GM12878 (cell line): Measurements from ENCODE around the gene GET3. TPM values are rescaled to one million over a fixed set of nuclear protein-coding genes. Genes with fewer than 3 reads are reported as not detected.
A peak's percentile ranks its signal among the peaks of the same experiment; 100 is the strongest.

ENCODE experiments used
- ATAC-seq: fragments of 200-7000 bp; cut with Tn5 transposase; 3 replicates; pipeline ENCODE4 v1.9.1; 2020; ENCODE audit warnings: mild to moderate bottlenecking, moderate library complexity
- BruUV-seq: library from RNA; stranded (reverse); fragments of 400-500 nt; replicated peaks from 2 replicates; lab custom pipeline; 2021; lab: Mats Ljungman, UMichigan
- CTCF ChIA-PET: fragments of 300-600 bp; sonication (Branson Sonifier 250); formaldehyde crosslinking; extraction: SDS; loops from one replicate; lab custom pipeline; 2021; ENCODE audit warnings: inconsistent platforms; lab: Yijun Ruan, JAX
- POLR2A ChIA-PET: fragments of 350-600 bp; formaldehyde crosslinking; extraction: SDS; loops from one replicate; lab custom pipeline; 2021; ENCODE audit warnings: inconsistent platforms; lab: Charles Lee
- RAD21 ChIA-PET: fragments of 300-600 bp; sonication (Branson Sonifier 250); formaldehyde crosslinking; loops from one replicate; lab custom pipeline; 2023; ENCODE audit warnings: antibody characterized with exemption; ENCODE audit not compliant: unreplicated experiment; lab: Charles Lee
- SMC1A ChIA-PET: fragments of 300-600 bp; sonication (Branson Sonifier 250); formaldehyde crosslinking; loops from one replicate; lab custom pipeline; 2023; ENCODE audit not compliant: unreplicated experiment, uncharacterized antibody; lab: Charles Lee
- DNase-seq: peaks from one replicate; pipeline ENCODE4 v3.0.0-alpha.2; 2011; ENCODE audit warnings: low read depth, low spot score
- FAIRE-seq: peaks from 3 replicates; lab custom pipeline; 2011; peaks lifted over from hg19 to GRCh38; lab: Jason Lieb, UNC
- H2AFZ ChIP-seq: 2 replicates; pipeline ENCODE4 v1.6.0; 2011; ENCODE audit warnings: low read depth, low read length, control low read depth; ENCODE audit not compliant: control insufficient read depth
- H3K27ac ChIP-seq: 2 replicates; pipeline ENCODE4 v1.5.1; 2011; ENCODE audit warnings: control low read depth; ENCODE audit not compliant: control insufficient read depth, insufficient read depth
- H3K27me3 ChIP-seq, 2 experiments: replicated peaks in 1 of 2; 2 replicates each; pipeline versions ENCODE4 v1.6.0 to v1.6.1; 2011; ENCODE audit warnings: low read length in 1 of 2; ENCODE audit not compliant: control insufficient read depth in 2 of 2, insufficient read depth in 2 of 2
- H3K36me3 ChIP-seq, 2 experiments: 2 replicates each; pipeline ENCODE4 v1.5.1; 2011; ENCODE audit warnings: low read length in 1 of 2; ENCODE audit not compliant: control insufficient read depth in 2 of 2, insufficient read depth in 2 of 2
- H3K4me1 ChIP-seq: 2 replicates; pipeline ENCODE4 v1.6.1; 2011; ENCODE audit warnings: mild to moderate bottlenecking, low read length, moderate library complexity, mixed read lengths; ENCODE audit not compliant: control insufficient read depth, insufficient read depth
- H3K4me2 ChIP-seq: 2 replicates; pipeline ENCODE4 v1.6.0; 2011; ENCODE audit warnings: control low read depth; ENCODE audit not compliant: control insufficient read depth, insufficient read depth
- H3K4me3 ChIP-seq: fragments of 200-600 bp; sonication (generic); 2 replicates; pipeline ENCODE4 v1.5.1; 2016
- H3K79me2 ChIP-seq: 2 replicates; pipeline ENCODE4 v1.6.0; 2011; ENCODE audit warnings: low read length; ENCODE audit not compliant: control insufficient read depth, insufficient read depth
- H3K9ac ChIP-seq: 2 replicates; pipeline ENCODE4 v1.8.0; 2011; ENCODE audit warnings: low read length, control low read depth, mixed read lengths; ENCODE audit not compliant: control insufficient read depth, insufficient read depth
- H3K9me3 ChIP-seq: replicated peaks from 3 replicates; pipeline ENCODE4 v1.5.1; 2011; ENCODE audit warnings: mild to moderate bottlenecking, low read length; ENCODE audit not compliant: control insufficient read depth, insufficient read depth
- H4K20me1 ChIP-seq: 2 replicates; pipeline ENCODE4 v1.6.0; 2011; ENCODE audit not compliant: control insufficient read depth, insufficient read depth
- BHLHE40 ChIP-seq, 2 experiments: fragments of 450-650 bp in 1 of 2; IDR thresholded peaks; 2 replicates each; pipeline ENCODE4 v1.6.1; 2011 to 2017; ENCODE audit warnings: low read depth in 2 of 2, borderline replicate concordance in 1 of 2, improper control_type of control experiment in 1 of 2, low read length in 1 of 2, mild to moderate bottlenecking in 1 of 2
- CBX3 ChIP-seq: fragments of 200-600 bp; sonication (generic); IDR thresholded peaks from 2 replicates; pipeline ENCODE4 v1.6.1; 2016; ENCODE audit warnings: low read depth, borderline replicate concordance
- CHD1 ChIP-seq: IDR thresholded peaks from 2 replicates; pipeline ENCODE4 v1.6.1; 2012; ENCODE audit warnings: low read depth, low read length, improper control_type of control experiment
- E2F4 ChIP-seq: IDR thresholded peaks from 2 replicates; pipeline ENCODE4 v1.6.1; 2012; ENCODE audit warnings: low read depth, low read length, improper control_type of control experiment
- KAT2A ChIP-seq: conservative IDR thresholded peaks from 2 replicates; pipeline ENCODE4 v1.6.1; 2011; ENCODE audit warnings: low read depth, low read length; ENCODE audit not compliant: control insufficient read depth
- MYB ChIP-seq: fragments of 150-350 bp; IDR thresholded peaks from 2 replicates; pipeline ENCODE4 v1.6.1; 2014; ENCODE audit warnings: mild to moderate bottlenecking, low read depth, low read length, borderline replicate concordance
- SMC3 ChIP-seq: IDR thresholded peaks from 2 replicates; pipeline ENCODE4 v1.6.1; 2011; ENCODE audit warnings: low read length, improper control_type of control experiment, borderline replicate concordance
- STAT1 ChIP-seq: fragments of 450-650 bp; conservative IDR thresholded peaks from 2 replicates; pipeline ENCODE4 v1.6.1; 2014; ENCODE audit warnings: antibody characterized with exemption, mild to moderate bottlenecking
- WRNIP1 ChIP-seq: IDR thresholded peaks from 2 replicates; pipeline ENCODE4 v1.6.1; 2011; ENCODE audit warnings: low read depth, low read length, improper control_type of control experiment, borderline replicate concordance
- YY1 ChIP-seq: IDR thresholded peaks from 2 replicates; pipeline ENCODE4 v1.6.1; 2011; ENCODE audit warnings: low read depth, mild to moderate bottlenecking, low read length
- ZNF217 ChIP-seq: fragments of 450-650 bp; IDR thresholded peaks from 2 replicates; pipeline ENCODE4 v1.6.1; 2017; ENCODE audit warnings: antibody characterized with exemption, mild to moderate bottlenecking
- WGBS: methylation state at CpG from one replicate; pipeline ENCODE4 v1.1.6; 2016; ENCODE audit warnings: low lambda C conversion rate; ENCODE audit not compliant: insufficient replicate concordance, insufficient coverage; ENCODE audit errors: missing lambda C conversion rate; 5-methylcytosine and 5-hydroxymethylcytosine counted together
- in situ Hi-C: fragments of 300-500 bp; cut with MboI; formaldehyde crosslinking; loops from 9 replicates; pipeline ENCODE4 v1.14.3; 2018; ENCODE audit warnings: mixed read lengths
- intact Hi-C: fragments of 100-400 bp; cut with micrococcal nuclease; formaldehyde crosslinking; loops from one replicate; pipeline ENCODE4 v1.14.2; 2022; ENCODE audit not compliant: unreplicated experiment
- polyA plus RNA-seq, 11 experiments: library from polyadenylated mRNA; depleted of rRNA in 4 of 11; unstranded in 6 of 11; stranded (reverse) in 5 of 11; fragments of >200 nt; fragmentation: Nextera tagmentation in 4 of 11; fragmentation: Illumina TruSeq in 1 of 11; extraction: Ambion mirVana in 4 of 11; extraction: Trizol in 1 of 11; gene quantifications; 1 replicate in 1 of 11; 2 replicates in 10 of 11; pipeline versions ENCODE4 v1.2.1 to v1.2.3, GENCODE V29; 2011 to 2016; ENCODE audit warnings: inconsistent platforms in 2 of 11, missing spikeins in 2 of 11, low read depth in 1 of 11
- total RNA-seq, 4 experiments: library from RNA; depleted of rRNA in 3 of 4; stranded (reverse); fragments of >200 nt in 3 of 4; fragmentation: Illumina TruSeq in 1 of 4; extraction: Trizol in 1 of 4; gene quantifications; 2 replicates each; pipeline versions ENCODE4 v1.2.1 to v1.2.3, GENCODE V29; 2013 to 2021
- TF ChIP-seq, protein P1 (sequence below): IDR thresholded peaks from 2 replicates; pipeline ENCODE4 v1.6.1; 2012; ENCODE audit warnings: low read depth, low read length, improper control_type of control experiment
- TF ChIP-seq, protein P2 (sequence below): IDR thresholded peaks from 2 replicates; pipeline ENCODE4 v1.6.1; 2011; ENCODE audit warnings: mild to moderate bottlenecking, low read depth, low read length, moderate library complexity; ENCODE audit not compliant: insufficient replicate concordance

Gene GET3
- total and polyA plus RNA-seq, 10 of the 15 experiments (the other 5 are each of a cell fraction or from before 2014, with no cell fraction given), result 14.5 to 144 (median 97.2) TPM

DNA sequence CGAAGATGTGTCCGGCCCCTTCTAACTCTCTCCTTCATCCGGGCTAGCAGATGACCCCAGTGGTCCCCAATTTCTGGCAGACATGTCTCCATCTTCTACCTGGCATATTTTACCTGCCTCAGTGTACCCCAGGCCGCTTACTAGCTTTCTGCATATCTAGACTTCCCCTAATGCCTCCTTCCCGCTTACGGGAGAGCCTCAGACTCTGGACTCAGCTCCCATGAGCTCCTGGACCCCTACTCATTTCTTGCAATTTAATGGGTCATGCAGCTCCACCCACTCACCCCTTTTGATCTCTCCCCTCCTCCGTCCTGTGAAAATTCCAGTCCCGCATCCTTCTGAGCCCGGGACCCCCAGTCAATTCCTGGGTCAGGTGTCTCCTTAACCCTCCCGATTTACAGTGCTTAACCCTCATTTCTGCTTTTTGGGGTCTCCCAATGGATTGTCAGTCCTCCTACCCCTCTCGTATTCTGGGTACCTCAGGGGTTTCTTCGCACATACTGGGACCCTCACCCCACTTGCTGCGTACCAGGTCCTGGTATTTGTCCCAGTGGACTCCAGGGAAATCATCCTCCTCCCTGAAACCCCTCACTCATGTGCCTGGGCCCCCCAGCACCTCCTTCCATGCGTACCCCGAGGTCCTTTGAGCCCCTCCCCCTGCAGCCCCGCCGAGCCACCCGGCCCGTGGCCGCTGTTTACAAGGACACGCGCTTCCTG is 53.5 kb downstream of the GET3 start (continued):
- TF ChIP-seq KAT2A (no peak), CHD1 (no peak; the same call in 1 of the 2 replicates), MYB (no peak)
- TF ChIP-seq, protein P1, sequence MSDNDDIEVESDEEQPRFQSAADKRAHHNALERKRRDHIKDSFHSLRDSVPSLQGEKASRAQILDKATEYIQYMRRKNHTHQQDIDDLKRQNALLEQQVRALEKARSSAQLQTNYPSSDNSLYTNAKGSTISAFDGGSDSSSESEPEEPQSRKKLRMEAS, result peak; percentile 99

- H3K4me1 ChIP-seq, result peaks cover 44% of the 10 kb centered on the region
- FAIRE-seq (no peak), ATAC-seq (peak; percentile 56), DNase-seq (peak; percentile 86)
- H3K79me2 ChIP-seq, result peaks cover 42% of the 10 kb centered on the region
- peak within 1 kb of the TSS; percentile 99 for H3K27ac ChIP-seq
- ChIA-PET RAD21 (interaction anchor here (0.9 to 11.4 kb wide), 5 partner anchors 9 to 57 kb away, joined by 3 to 303 read pairs (median 4); partner anchors contain the start of genes HOOK2 and TRIR), POLR2A (interaction anchor here (0.6 to 8.2 kb wide), 10 partner anchors 9 to 1412 kb away, joined by 3 to 303 read pairs (median 5); partner anchors contain the start of genes GCDH, GET3, HOOK2 and RNASEH2A), CTCF (interaction anchor here (0.8 to 12.9 kb wide), 5 partner anchors 14 to 1410 kb away, joined by 4 to 537 read pairs (median 5); partner anchors contain the start of genes GET3 and HOOK2), SMC1A (interaction anchor here (0.6 to 11.5 kb wide), 3 partner anchors 12 to 365 kb away, joined by 3 to 240 read pairs (median 3); no protein-coding TSS in a partner anchor)
- intact Hi-C loops, result loop anchor here (1.0 kb wide), 1 partner anchor 13 kb away; no protein-coding TSS in a partner anchor
- under 1% methylated on average over 70 of the region's 73 CpGs for WGBS
- no peaks in the 10 kb centered on the region; the same call in 2 of the 3 replicates for H3K9me3 ChIP-seq
- peak within 1 kb of the TSS; percentile 95 for H3K9ac ChIP-seq
- no peaks in the 10 kb centered on the region for H4K20me1 ChIP-seq
- no peaks in the 10 kb centered on the region for H3K27me3 ChIP-seq
- peak within 1 kb of the TSS; percentile 97 for H3K4me2 ChIP-seq
- peak within 1 kb of the TSS; percentile 87 for H3K4me3 ChIP-seq
- H2AFZ ChIP-seq, result peak within 1 kb of the TSS; percentile 46; the same call in 1 of the 2 replicates
- TSS peak; percentile 87 for BruUV-seq
- in situ Hi-C loops, result no loop called here
- no peaks in the 10 kb centered on the region for H3K36me3 ChIP-seq
- TF ChIP-seq ZNF217 (no peak), YY1 (peak; percentile 83), BHLHE40 (IDR thresholded peaks at IDR 0.05; ENCODE audit: borderline replicate concordance in 1 of 2, low read depth in 2 of 2, low read length in 1 of 2) (peak; percentile 84 to 88), E2F4 (0 out of 2 replicates have a peak, but pooled peaks have one; percentile 23), SMC3 (peak; percentile 21; the same call in 1 of the 2 replicates), CBX3 (no peak), WRNIP1 (no peak), STAT1 (peak; percentile 74; the same call in 1 of the 2 replicates)
- TF ChIP-seq, protein P2, sequence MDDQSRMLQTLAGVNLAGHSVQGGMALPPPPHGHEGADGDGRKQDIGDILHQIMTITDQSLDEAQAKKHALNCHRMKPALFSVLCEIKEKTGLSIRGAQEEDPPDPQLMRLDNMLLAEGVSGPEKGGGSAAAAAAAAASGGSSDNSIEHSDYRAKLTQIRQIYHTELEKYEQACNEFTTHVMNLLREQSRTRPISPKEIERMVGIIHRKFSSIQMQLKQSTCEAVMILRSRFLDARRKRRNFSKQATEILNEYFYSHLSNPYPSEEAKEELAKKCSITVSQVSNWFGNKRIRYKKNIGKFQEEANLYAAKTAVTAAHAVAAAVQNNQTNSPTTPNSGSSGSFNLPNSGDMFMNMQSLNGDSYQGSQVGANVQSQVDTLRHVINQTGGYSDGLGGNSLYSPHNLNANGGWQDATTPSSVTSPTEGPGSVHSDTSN, result peak; percentile 29
Observed at GRCh38 chr19:12791345-12792050, 54.2 kb downstream of the GET3 start, which contains the start of gene JUNB. TSS of gene JUNB (plus strand) at chr19:12791486. CDS start at chr19:12791772, 286 bp downstream.
